Stimulated activated CD8-positive, alpha-beta memory T cell treated with anti-CD3 and anti-CD28 coated beads, Interleukin-4, amount 100 ng/mL, for 24 hours (primary cell): ENCODE results near the gene PRXL2B.

ENCODE experiments used
- DNase-seq: peaks from one replicate; pipeline ENCODE4 v3.0.0-alpha.2; 2020; ENCODE audit warnings: low read depth

Gene PRXL2B

GRCh38 chr1:2598329-2598931 is 11.9 kb downstream of the PRXL2B start:
- DNase-seq, result no peak

- no peak for DNase-seq
These were observed 15.2 kb downstream of the PRXL2B start for GRCh38 chr1:2601721-2602303.

- DNase-seq, result no peak
These were observed 15.8 kb downstream of the PRXL2B start for GRCh38 chr1:2602311-2602835.

- DNase-seq, result no peak
These were observed 16.4 kb downstream of the PRXL2B start for GRCh38 chr1:2602866-2603520.

GRCh38 chr1:2603521-2604155 is 17.1 kb downstream of the PRXL2B start:
- DNase-seq, result no peak

- DNase-seq, result no peak
These were observed 17.7 kb downstream of the PRXL2B start for GRCh38 chr1:2604156-2604843.

GRCh38 chr1:2604844-2605508 is 18.4 kb downstream of the PRXL2B start:
- no peak for DNase-seq

GRCh38 chr1:2605509-2606395 is 19.2 kb downstream of the PRXL2B start:
- DNase-seq, result no peak

GRCh38 chr1:2606396-2606880 is 19.9 kb downstream of the PRXL2B start:
- no peak for DNase-seq

- DNase-seq, result no peak
These were observed 20.5 kb downstream of the PRXL2B start for GRCh38 chr1:2606881-2607621.

GRCh38 chr1:2607641-2608091 is 21.1 kb downstream of the PRXL2B start:
- no peak for DNase-seq

- no peak for DNase-seq
These were observed 22.9 kb downstream of the PRXL2B start for GRCh38 chr1:2609319-2610035.

GRCh38 chr1:2610036-2610959 is 23.7 kb downstream of the PRXL2B start:
- no peak for DNase-seq

GRCh38 chr1:2611031-2611501 is 24.5 kb downstream of the PRXL2B start:
- no peak for DNase-seq

GRCh38 chr1:2611621-2612437 is 25.3 kb downstream of the PRXL2B start:
- no peak for DNase-seq

- DNase-seq, result no peak
These were observed 26.2 kb downstream of the PRXL2B start for GRCh38 chr1:2612591-2613365.
